Activated CD4-positive, alpha-beta T cell treated with anti-CD3 and anti-CD28 coated beads, Interleukin-2, Interleukin-4, amounts not matched to agents 100 ng/mL and 50 ng/mL, durations not matched to agents 16 hours and 8 hours (primary cell): ENCODE measurements around the gene ANK2.
"Not testable (repeated sequence)": the region's sequence is repeated elsewhere in the genome, so short reads cannot be mapped to it uniquely, and the experiment has no call there.

Experiments
- DNase-seq: peaks from one replicate; pipeline ENCODE4 v3.0.0-alpha.2; 2020; ENCODE audit warnings: low spot score

ANK2 gene

GRCh38 chr4:113209652-113210320 is 160.3 kb downstream of the ANK2 start:
- DNase-seq: no peak

DNA sequence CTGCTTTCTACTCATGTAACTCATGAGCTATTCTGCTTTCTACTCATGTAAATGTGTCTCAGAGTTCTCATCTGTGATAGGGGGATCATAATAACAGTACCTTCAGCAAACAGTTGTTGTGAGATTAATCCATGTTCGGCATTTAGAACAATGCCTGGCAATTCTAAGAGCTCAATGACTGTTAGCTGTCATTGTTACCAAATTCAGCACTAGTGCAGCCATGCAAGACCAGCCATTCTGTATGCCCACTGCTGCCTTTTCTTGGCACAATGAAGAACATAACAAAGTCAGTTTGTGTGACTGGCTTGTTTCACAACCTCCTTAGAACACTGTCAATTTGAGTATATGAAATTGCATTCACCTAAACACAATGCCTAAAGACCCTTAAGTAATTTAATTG is 163.2 kb downstream of the ANK2 start:
- DNase-seq: no peak

DNA sequence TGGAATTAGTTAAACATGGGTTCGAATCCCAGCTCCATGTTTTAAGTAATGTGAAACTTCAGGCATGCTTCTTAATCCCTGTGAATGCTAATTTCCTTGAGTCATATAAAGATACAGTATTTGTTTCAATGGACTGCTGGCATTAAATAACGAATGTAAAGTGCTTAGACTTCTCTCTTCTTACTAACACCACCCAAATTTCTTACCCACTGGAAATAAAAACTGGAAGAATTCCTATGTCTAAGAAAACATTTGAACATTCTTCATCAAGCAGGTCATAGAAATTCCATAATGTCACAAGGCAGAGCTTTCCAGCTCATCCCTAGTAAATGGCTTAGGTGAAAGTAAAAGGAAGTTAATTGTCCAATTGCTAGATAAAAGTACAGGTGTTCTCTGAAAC is 172.5 kb downstream of the ANK2 start:
- DNase-seq: no peak

GRCh38 chr4:113222471-113222870 is 173.0 kb downstream of the ANK2 start:
- no peak for DNase-seq

DNA sequence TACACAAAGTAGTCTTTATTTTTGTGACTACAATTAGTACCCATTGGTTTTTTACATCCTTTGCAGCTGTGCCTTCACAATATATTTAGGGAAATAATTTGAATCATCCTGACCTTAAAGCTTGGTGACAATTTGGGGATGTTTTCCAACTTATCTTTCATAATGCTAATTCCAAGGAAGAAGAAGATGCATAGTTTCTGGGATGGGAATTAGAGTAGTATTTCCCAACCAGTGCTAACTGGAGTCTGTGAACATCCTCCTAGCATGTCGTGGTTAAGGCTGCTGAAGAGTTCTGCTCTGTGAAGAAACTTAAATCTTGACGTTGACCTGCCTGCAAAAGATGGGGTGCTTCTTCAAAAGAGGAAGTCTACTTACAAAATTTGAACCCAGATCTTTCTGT is 173.5 kb downstream of the ANK2 start:
- no peak for DNase-seq

- DNase-seq: no peak
These were observed 182.7 kb downstream of the ANK2 start for GRCh38 chr4:113232194-113232593.

- DNase-seq: no peak
These were observed 187.5 kb downstream of the ANK2 start for GRCh38 chr4:113236916-113237315.

DNA sequence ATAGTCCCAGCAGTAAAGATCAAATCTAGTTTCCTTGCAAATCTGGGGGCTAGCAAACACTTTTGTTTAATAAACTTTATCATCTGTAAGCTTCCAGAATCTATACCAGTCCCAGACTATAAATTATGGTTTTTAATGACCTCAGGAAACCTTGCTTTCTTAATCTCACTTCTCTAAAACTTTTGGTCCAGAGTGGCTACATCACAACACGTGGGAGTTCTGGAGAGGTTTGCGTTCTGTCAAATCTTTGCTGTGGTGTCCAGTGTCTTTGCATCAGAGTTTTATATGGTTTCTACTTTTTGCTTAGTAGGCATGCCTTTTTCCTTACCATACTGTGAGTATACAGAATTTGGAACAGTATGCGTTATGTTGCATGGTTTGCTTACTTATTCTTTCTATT is 193.9 kb downstream of the ANK2 start:
- DNase-seq: no peak

DNA sequence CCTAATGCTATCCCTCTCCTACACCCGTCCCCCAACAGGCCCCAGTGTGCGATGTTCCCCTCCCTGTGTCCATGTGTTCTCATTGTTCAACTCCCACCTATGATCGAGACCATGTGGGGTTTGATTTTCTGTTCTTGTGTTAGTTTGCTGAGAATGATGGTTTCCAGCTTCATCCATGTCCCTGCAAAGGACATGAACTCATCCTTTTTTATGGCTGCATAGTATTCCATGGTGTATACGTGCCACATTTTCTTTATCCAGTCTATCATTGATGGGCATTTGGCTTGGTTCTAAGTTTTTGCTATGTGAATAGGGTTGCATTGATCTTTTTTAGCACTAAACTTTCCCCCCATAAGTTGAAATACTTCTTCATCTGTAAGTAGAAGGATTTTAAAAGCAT is 195.3 kb downstream of the ANK2 start:
- DNase-seq: not testable (repeated sequence)

- DNase-seq: no peak
These were observed 198.9 kb downstream of the ANK2 start for GRCh38 chr4:113248320-113248719.

DNA sequence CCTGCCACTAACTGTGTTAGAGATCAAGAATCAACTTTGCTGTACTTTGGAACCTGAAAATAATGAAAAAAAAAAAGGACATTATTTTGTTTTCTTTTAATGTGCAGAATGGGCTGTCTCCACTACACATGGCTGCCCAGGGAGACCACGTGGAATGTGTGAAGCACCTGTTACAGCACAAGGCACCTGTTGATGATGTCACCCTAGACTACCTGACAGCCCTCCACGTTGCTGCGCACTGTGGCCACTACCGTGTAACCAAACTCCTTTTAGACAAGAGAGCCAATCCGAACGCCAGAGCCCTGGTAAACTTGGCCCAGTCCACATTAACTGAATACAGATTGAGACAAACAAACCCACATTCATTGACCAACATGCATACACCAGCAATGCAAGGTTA is 206.2 kb downstream of the ANK2 start:
- DNase-seq: no peak

GRCh38 chr4:113256946-113257345 is 207.5 kb downstream of the ANK2 start:
- no peak for DNase-seq

DNA sequence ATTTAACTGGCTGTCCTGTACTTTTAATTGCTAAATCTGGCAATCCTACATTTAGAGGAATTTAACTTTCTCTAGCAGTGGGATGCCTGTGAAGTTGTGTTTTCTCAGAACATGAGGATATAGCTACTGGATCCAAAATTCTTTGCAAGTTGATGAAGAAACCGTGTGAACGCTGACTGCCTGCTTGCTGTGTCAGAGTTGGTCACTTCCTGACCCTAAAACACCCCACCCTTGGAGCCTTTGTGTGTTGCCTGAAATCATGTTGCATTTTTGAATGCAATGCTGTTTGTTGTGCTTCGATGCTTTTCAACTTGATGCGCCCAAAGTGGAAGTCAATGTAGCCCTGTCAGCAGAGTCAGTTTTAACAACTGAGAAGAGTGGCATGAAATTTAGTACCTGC is 211.2 kb downstream of the ANK2 start:
- DNase-seq: no peak

DNA sequence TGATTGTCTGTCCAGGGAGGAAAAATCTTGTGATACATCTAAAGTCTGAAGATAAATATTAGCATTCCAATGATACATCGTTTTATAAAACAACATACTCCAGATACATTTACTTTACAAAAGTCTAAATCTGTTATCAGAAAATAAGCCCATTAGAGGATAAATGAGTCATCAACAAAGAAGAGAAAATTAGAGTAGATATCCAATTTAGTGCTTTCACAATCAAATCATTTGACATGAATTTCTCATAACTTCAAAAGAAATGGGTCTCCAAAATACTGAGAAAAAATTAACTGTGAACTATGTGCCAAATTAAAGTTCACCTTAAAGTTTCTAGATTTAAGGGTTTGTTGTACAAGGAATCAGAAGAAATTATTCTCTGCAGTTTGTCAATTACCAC is 213.8 kb downstream of the ANK2 start:
- no peak for DNase-seq

- DNase-seq: no peak
These were observed 221.3 kb downstream of the ANK2 start for GRCh38 chr4:113270520-113271319.

DNA sequence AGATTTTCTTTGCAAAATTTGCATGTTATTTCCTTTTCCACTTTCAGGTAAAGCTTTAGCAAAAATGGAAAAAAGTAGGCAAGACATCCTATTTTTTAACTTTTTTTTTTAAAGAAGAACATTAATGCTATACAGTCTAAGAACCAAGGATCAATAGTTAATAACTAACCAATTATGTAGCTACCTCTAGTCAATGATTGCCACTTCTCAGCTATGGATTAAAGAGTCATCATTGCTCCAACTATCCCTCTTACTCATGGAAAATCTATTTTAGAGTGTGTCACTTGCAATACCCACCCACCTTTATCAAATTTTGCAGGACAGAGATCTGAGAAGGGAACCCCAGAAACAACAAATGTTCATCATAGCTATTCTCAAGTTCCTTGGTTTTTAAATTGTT is 223.1 kb downstream of the ANK2 start:
- DNase-seq: no peak

DNA sequence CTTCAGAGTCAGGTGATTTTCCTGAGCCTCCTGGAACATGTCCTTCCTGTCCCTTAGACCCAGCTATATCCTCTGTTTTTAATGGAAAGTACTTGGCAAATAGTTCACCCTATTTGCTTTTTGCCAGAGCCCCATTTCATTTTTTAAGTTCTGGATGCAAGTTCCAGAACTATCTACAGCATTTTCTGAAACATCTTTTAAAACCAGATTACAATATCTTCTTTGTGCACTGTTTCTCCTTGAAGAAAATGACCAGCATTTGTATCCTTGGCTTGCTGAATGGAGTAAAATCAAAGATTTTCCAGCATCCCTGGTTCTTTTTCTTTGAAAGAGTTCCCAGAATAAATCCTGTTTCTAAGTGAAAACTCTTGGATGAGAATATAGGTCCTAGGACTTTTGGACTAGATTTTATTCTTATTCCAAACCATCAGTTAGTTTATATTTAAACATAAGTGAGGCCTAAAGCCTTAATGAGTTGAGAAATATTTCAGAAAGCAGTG is 224.3 kb downstream of the ANK2 start:
- DNase-seq: no peak

- no peak for DNase-seq
These were observed 227.2 kb downstream of the ANK2 start for GRCh38 chr4:113276464-113277170.

- peak; percentile 72 for DNase-seq
These were observed 229.0 kb downstream of the ANK2 start for GRCh38 chr4:113278324-113278934.

DNA sequence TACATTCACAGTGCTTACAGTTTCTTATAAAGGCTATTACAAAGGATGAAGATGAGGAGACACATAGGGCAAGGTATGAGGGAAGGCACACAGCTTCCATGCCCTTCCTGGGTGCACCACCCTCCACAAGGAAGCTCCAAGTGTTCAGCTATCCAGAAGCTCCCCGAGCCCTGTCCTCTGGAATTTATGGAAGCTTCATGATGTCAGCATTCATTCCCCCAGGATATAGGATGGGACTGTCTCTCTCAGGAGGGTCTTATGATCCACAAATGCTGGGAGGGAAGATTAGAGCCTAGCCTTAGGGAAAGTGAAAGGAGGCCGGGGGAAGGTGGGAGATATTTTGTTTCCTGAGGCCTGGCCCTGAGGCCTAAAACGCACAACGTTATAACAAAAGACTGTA is 236.0 kb downstream of the ANK2 start:
- DNase-seq: no peak

- no peak for DNase-seq
These were observed 238.8 kb downstream of the ANK2 start for GRCh38 chr4:113288257-113288656.

DNA sequence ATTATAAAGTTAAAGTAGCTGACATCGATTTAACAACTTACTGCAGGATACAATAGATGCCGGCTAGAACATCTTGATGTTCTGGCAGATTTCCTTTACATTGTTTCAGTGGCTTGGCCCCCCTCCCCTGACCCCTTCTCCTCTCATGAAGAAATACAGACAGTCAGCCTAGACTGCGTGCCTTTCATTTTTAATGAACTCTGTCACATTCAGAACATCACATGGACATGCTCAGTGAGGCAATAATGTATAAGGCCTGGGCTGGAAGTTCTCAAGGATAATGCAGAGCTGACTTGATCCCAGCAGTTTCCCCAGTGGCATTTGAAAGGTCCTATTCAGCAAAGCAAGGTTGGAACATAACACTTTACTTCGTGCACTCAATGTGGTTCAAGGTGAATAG is 239.2 kb downstream of the ANK2 start:
- DNase-seq: no peak

- DNase-seq: no peak
These were observed 240.3 kb downstream of the ANK2 start for GRCh38 chr4:113289766-113290165.
